Cerebellar nuclear complex (tissue), 1 donor: ENCODE measurements around the gene KLHL3.
"Not testable (repeated sequence)": the region's sequence is repeated elsewhere in the genome, so short reads cannot be mapped to it uniquely, and the experiment has no call there.

ENCODE experiments used
- DNase-seq, 2 experiments: peaks; one replicate each; lab custom pipeline; 2025; lab: John Stamatoyannopoulos, UW

KLHL3 gene, protein sequence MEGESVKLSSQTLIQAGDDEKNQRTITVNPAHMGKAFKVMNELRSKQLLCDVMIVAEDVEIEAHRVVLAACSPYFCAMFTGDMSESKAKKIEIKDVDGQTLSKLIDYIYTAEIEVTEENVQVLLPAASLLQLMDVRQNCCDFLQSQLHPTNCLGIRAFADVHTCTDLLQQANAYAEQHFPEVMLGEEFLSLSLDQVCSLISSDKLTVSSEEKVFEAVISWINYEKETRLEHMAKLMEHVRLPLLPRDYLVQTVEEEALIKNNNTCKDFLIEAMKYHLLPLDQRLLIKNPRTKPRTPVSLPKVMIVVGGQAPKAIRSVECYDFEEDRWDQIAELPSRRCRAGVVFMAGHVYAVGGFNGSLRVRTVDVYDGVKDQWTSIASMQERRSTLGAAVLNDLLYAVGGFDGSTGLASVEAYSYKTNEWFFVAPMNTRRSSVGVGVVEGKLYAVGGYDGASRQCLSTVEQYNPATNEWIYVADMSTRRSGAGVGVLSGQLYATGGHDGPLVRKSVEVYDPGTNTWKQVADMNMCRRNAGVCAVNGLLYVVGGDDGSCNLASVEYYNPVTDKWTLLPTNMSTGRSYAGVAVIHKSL

DNA sequence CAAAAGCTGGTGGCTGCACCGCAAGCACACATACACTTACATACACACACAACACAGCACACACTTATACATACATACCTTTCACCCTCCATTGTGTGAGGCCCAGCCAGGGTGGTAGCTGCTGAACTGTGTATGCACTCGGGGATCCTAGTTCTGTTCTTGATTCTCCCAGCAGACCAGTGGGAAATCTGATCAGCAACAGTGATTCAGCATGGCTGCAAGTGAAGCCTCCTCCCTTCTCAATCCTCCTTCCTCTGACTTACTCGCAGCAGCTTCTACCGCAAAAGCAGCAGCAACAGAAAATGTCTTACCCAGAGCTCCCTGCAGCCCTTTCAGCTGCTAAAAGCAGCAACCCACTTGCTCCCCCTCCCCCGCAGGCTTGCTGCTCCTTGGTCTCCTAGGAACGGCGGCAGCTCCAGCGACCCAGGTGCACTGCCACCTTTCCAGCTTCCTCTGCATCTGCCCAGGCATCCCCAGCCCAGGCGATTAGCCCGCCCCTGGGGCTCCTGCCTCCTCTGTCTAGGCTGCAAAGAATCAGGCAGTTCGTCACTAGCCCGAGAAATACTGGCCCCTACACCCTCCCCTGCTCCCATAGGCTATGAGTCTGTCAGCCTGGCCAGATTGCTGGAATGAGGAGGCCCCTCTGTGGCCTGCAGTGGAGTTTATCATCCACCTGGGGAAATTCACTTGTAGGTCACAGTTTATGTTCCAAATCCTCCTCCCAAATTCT is at the start of gene KLHL3:
Gene KLHL3, minus strand, starts transcription at position 535 of the 730 bp plus-strand sequence. Its CDS starts 443 bp downstream, at position 92.
- peak; percentile 69 to 84 for DNase-seq

DNA sequence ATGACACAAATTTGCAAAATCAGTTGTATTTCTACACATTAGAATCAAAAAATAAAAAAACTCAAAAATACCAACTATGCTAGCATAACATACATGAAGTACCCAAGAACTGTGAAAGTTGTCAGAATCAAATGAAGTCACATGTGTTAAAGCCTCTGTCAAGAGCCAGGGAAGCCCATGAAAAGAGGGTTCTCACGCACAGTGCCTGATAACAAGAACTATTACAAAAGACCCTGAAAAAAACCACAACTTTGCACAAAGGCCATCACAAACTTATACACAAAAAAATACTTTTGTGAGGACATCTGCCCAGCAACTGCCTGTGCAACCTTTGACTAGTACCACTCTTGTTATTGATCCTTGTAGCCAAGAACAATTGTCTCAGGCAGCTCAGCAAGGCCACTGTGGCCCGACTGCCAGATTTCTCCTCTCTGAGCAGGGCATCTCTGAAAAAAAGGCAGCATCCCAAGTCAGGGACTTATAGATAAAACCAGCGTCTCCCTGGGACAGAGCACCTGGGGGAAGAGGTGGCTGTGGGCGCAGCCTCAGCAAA is 47.2 kb upstream of the KLHL3 start:
- no peak for DNase-seq

DNA sequence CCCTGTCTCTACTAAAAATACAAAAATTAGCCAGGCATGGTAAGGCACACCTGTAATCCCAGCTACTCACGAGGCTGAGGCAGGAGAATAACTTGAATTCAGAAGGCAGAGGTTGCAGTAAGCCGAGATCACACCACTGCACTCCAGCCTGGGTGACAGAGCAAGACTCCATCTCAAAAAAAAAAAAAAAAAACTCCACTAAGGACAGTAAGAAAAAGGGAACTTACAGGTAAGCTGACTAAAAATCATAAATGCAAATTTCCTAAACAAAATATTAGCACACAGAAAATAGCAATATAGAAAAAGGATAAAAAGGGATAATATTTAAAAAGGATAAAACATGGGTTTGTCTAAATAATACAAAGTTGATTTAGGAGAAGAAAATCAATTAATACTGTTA is 46.2 kb upstream of the KLHL3 start:
- no peak for DNase-seq

DNA sequence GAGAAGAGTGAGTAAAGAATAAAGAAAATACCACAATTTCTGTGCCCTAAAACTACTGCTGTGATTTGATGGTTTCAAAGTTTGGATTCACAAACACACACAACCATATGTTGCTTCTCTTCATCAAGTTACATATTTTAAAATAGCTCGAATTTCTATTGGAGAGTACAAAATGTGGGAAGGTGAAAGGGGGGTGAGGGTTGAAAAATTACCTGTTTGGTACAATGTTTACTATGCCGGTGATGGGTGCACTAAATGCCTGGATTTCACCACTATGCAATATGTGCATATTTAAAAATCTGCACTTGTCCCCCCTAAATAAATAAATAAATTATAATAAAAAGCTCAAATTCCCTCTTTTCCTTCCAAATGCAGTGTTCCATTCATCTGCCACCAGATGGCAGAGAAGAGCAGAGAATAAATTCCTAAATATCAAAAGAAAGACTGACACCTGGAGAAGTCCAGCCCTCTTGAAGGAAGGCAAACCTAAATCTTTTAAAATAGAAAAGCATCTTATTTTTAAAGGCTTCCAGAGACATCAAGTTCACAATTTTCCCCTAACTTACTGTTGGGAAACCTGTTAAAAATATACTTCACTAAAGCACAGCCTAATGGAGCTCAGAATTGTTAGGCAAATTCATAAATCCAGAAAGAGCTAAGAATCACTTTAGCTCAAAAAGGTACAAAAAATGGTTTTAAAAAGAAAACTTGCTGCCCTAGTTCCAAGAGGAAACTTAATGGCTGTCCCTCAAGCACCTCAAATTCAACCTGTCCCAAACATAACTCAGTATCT is 43.1 kb upstream of the KLHL3 start:
- peak; percentile 21 to 74 for DNase-seq

DNA sequence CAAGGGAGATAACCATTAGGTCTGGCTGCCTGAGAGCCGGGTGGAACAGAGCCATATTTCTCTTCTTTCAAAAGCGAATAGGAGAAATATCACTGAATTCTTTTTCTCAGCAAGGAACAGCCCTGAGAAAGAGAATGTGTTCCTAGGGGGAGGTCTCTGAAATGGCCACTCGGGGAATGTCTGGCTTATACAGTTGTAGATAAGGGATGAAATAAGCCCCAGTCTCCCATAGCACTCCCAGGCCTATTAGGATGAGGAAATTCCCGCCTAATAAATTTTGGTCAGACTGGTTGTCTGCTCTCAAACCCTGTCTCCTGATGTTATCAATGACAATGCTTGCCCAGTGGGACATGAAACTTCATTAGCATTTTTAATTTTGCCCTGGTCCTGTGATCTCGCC is 32.0 kb upstream of the KLHL3 start:
- not testable (repeated sequence) for DNase-seq

DNA sequence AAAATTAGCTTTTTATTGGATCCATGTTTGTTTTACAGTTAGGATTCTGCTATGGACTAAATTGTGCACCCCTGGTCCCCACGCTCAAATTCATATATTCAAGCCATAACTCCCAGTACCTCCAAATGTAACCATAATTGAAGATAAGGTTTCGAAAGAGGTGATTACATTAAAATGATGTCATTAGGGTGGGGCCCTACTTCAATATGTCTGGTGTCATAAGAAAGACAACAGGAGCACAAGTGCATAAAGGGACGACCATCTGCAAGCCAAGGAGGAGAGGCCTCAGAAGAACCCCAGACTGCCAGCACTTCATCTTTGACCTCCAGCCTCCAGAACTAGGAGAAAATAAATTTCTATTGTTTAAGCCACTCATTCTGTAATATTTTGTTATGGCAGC is 25.7 kb upstream of the KLHL3 start:
- no peak for DNase-seq

DNA sequence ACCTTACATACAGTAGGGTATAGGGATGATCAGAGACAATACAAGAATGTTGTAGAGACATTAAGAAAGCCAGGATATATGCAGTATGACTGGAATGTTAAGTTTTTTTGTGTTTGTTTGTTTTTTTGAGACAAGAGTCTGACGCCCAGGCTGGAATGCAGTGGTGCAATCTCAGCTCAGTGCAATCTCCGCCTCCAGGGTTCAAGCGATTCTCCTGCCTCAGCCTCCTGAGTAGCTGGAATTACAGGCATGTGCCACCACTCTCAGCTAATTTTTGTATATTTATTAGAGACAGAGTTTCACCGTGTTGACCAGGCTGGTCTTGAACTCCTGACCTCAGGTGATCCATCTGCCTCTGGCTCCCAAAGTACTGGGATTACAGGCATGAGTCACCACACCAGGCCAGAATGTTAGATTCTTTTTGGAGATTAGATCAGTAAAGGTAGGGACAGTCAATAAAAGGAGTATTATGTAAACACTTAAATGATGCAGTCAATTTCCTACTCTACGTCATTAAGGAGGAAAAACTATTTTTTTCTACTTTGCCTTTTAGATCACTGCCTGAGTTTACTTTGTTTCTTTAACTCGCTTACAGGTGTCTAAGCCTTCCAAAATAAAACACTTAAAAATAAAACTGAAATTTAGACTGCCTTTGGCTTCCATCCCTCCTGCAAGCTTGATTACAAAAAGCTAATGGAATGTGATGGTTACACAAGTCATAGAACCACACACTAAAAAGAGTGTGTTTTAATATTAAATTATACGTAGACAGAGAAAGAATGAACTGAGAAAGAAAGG is 25.0 kb upstream of the KLHL3 start:
- no peak for DNase-seq

DNA sequence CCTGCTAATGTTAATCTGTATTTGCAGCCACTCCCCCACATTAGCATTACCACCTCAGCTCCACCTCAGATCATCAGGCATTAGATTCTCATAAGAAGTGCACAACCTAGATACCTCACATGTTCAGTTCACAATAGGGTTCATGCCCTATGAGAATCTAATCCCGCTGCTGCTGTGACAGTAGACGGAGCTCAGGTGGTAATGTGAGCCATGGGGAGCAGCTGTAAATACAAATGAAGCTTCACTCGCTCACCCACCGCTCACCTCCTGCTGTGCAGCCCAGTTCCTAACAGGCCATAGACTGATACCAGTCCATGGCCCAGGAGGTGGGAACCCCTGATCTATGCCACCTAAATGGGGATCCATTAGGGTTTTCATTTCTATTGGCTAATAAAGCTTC is 24.4 kb upstream of the KLHL3 start:
- DNase-seq = no peak

DNA sequence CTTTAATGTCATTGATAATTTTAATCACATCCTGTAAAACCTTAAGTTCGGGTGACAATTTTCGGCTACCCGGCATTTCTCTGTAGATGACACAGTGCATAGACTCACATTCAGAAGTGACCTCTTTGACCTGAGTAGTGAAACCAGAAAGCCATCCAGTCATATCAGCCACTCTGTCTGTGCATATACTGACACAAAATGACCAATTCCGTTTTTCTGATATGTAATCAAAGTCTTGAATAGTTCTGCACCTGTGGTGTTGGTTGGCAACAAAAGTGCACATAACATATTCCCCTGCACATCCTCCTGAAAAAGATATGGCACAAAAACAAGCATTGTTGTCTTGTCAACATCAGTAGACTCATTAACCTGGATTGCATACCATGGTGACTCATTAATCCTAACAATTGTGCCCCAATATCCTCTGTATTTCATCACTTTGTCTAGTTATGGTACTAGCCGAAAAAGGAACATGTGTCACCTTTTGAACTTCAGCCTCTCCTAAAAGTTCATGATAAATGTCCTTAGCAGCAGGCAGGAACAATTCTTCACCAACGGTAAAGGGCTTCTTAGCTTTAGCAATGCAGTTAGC is 22.9 kb upstream of the KLHL3 start:
- DNase-seq = no peak

DNA sequence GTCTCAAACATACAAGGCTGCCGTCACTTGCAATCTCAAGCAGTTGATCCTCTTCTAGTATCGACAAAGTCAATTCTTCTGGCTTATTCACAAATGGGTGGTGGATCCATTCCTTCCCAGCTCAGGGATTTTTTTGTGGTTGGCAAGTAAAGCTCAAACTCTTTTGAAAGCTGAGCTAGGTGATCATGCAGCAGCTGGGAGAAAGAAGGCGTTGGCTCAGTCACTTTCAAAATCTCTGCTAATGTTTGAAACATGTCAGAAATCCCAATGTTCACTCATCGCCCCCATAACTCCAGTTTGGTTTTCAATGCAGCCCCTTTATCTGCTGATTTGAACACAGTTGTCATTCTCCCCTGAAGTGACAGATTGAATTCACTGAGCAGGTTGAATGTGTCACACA is 22.2 kb upstream of the KLHL3 start:
- DNase-seq = no peak

DNA sequence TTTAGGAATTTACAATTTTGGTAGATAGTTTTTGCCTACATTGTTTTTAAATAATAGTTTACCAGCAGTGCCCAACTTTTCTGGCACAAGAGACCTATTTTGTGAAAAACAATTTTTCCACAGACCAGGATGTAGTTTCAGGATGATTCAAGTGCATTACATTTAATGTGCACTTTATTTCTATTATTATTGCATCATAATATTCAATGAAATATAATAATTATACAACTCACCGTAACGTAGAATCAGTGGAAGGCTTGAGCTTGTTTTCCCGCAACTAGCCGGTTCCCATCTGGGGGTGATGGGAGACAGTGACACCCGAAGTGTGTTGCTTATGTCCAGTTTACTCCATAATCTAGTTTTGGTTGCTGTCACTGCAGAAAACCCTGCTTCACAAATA is 21.7 kb upstream of the KLHL3 start:
- no peak for DNase-seq

DNA sequence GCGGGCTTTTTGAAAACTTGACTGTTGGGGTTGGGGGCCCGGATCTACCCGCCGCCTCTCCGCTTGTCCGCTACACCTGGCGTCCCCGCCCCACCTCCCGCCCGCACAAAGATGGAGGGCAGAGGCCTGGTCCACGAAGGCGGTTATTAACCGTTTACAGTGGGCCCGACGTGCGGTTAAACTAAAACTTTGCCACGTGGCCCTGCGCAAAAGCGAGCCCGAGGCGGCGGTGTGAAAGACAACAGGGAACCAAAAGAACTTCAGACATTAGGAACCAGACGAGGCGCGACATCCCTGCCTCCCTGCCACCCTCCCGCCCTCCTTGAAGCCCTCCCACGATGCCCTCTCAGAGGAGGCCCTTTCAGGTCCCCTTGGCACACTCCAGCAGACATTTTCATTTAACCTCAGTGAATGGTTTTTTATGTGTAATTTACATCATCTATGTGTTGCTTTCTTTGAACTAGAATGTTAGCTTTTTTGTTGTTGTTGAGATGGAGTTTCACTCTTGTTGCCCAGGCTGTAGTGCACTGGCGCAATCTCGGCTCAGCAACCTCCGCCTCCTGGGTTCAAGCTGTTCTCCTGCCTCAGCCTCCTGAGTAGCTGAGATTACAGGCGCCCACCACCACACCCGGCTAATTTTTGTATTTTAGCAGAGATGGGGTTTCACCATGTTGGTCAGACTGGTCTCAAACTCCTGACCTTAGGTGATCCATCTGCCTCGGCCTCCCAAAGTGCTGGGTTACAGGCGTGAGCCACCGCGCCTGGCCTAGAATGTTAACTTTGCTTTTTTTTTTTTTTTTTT is 19.3 kb upstream of the KLHL3 start:
- peak in 1 of 2 experiments; percentile 46 for DNase-seq

DNA sequence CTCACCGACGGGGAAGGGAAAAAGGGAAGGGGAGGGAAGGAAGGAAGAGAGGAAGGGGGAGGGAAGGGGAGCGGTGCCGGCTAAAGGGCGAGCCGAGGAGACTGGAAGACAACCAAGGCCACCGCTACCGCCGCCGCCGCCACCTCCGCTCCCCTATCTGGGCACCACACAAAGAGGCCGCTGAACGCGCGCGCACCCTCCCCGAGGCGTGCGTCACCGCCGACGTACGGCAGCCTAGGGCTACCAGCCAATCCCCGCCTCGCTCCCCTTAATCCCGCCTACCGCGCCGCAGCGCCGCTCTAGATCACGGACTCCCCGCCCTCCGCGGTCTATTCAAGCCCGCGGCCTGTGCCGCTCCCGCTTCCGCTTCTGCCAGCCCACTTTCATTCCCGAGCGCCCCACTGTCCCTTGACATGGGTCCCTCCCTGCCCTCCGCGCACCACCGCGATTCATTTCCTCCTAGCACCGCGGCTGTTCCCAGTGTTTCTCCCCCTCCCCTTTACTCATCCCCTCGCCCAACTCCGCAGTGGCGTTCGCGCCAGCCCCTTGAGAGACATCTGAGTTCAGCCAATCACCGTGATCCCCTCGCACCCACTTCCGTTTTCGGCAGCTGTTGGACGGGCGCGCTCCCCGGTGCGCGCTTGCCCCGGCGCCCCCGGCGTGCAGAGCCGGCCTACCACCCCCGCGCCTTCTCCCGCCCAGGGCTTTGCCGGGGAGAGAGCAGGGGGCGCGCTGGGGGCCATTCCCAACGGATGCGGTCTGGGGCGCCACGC is 18.5 kb upstream of the KLHL3 start, which contains the start of gene HNRNPA0:
Gene HNRNPA0, minus strand, starts transcription at position 176 of the 773 bp plus-strand sequence. CDS start 297 bp downstream, outside the sequence.
- DNase-seq = peak; percentile 10 to 87

DNA sequence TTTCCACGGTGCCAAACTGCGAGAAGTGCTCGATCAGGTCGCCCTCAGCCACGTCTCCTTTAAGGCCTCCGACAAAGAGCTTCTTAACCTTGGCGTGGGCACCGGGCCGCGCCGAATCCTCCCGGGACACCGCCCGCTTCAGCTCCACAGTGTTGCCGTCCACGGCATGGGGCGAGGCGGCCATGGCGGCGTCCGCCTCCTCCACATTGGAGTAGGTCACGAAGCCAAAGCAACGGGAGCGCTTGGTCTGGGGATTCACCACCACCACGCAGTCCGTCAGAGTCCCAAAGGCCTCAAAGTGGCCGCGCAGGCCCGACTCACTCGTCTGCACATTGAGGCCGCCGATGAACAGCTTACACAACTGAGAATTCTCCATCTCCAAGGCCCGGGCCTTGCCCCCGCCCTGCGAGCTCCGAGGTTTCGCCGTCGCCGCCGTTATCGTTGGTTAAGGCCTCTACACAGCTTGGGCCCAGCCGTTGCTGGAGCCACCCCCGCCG is 17.9 kb upstream of the KLHL3 start:
- DNase-seq = no peak

DNA sequence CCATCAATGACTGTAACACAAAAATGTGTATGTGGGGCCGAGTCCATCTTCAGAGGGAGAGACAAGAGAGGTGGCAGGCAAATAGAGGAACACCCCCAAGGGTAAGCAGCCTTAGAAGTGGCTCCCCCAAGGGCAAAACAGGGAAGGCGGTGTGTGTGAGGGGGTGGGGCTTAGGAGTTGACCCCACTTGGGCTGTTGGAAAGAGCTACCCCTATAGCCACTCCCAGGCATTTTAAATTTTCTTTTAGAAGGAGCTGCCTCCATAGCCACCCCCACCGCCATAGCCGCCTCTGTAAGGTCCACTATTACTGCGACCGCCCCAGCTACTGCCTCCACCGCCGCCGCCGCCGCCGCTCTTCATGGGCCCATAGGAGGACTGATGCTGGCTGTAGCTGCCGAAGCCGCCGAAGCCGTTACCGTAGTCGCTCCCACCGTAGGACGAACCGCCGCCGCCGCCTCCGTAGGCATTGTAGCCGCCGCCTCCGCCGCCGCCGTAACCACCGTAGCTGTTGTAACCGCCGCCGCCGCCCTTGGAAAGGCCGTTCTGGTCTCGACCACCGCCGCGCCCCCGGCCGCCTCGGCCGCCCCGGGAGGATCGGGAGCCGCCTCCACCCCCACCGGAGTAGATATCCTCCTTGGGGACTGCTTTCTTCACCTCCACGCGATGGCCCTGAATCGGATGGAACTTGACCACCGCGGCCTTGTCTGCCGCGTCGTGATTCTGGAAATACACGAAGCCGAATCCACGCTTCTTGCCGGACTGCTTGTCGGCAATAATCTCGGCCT is 17.2 kb upstream of the KLHL3 start:
- DNase-seq = no peak

DNA sequence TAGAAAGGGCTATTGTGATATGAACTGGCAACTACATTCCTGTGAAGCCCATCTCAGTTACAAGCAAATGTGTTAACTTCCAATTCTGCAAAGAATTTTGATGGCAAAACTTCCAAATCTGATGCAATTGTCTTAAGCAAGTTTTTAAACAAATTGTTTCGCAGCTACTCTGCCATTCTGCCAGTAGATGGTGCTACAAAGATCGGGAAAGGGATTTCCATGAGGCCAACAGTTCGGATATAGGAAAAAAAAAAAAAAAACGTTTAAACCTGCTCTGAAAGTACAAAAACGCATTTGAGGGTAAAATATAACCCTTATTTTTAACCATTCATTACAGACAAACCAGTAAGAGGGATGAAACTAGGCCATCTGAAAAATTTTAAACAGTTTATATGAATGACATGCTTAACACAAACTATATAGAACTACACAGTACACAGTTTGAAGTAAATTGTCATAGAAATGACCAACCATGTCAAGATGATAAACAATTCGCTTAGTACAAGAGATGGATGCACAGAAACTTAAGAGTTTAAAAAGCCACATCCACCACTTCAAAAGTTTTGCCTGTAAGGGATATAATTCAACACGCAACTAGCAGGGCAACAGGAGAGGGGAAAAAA is 16.1 kb upstream of the KLHL3 start:
- peak in 1 of 2 experiments; percentile 24 for DNase-seq

DNA sequence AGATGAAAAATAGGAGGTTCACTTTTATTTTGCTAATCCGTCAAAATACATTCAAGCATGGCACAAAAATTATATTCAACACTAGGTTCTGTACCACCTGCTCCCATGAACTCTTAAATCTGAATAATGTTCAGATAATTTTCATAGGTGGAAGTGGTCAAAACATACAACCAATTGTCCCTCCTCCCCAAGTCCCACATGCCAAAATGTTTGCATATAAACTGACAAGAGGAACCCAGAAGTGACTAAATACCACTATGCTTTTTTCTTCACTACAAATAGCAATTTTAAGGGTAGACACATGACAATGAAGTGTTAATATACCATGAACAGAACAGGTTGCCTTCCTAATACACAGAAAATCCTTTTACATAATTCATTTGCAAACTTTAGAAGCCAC is 14.5 kb upstream of the KLHL3 start:
- DNase-seq = no peak
